ENCODE measurements around the gene IFIT2. TPM values are rescaled to one million over a fixed set of nuclear protein-coding genes. Genes with fewer than 3 reads are reported as not detected.
"Not testable (repeated sequence)": the region's sequence is repeated elsewhere in the genome, so short reads cannot be mapped to it uniquely, and the experiment has no call there.

IFIT2 gene
- total RNA-seq, 2 experiments from 2014 or later: 0.57 to 0.72 TPM

DNA sequence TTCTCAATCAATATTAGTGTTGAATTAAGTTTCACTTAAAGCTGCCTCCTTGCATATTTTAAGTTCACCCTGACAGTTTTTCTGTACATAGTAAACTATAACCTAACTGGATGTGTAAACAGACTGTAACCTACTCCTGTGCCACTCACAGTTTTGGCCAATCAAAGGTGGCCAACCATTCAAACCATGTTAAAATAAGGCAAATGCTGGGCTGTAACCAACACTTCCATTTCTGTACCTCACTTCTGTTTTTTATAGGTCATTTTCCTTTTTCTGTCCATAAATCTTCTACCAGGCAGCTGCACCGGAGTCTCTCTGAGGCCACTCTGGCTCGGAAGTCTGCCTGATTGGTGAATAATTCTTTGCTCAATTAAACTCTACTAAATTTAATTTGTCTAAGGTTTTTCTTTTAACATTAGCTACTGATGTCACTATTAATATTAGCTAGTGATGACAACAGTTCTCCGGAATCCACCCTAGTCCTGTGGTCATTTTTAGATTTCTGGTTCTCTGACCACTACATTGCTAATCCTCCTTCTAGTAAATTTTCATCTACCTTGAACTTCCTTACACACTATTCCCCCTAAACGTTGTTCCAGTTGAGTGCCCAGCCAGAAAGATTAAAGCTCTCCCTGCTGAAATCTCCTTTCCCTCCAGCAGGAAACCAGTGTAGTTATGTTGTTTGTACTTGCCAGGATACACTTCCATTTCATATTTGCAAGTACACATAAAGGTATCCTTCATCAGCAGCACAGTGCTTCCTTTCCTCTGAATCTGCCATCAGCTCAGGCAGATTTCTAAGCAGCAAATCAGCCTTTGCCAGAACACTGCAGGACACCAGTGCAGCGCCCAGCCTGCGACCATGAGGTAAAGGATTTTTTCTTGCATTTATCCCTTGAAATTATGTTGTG, 18.6 kb upstream of the IFIT2 start:
- ChIA-PET POLR2A (no interaction called here), CTCF (ENCODE audit: unreplicated experiment) (no interaction called here)
- Histone ChIP-seq H3K4me1 (ENCODE audit: insufficient read depth, low read length, poor library complexity, severe bottlenecking) (no peaks in the 10 kb centered on the region), H3K4me2 (ENCODE audit: low read length) (no peak overlapping the region), H3K4me3 (ENCODE audit: low read depth, low read length, poor library complexity, severe bottlenecking) (no peak overlapping the region), H3K79me2 (ENCODE audit: insufficient read depth, low read depth, low read length) (no peaks in the 10 kb centered on the region), H3K36me3 (ENCODE audit: insufficient read depth, low read length) (no peaks in the 10 kb centered on the region), H3K27ac (ENCODE audit: low read depth, low read length, poor library complexity, severe bottlenecking) (no peak overlapping the region), H4K20me1 (ENCODE audit: insufficient read depth, low read length) (no peaks in the 10 kb centered on the region), H3K9me2 (ENCODE audit: insufficient read depth, low read length) (no peaks in the 10 kb centered on the region), H3K9me3 (ENCODE audit: low read length) (no peaks in the 10 kb centered on the region), H2AFZ (ENCODE audit: low read length) (no peak overlapping the region)
- DNase-seq (ENCODE audit: low spot score): no peak
- BruUV-seq (replicated peaks): no TSS peak
- TF ChIP-seq, protein P1, sequence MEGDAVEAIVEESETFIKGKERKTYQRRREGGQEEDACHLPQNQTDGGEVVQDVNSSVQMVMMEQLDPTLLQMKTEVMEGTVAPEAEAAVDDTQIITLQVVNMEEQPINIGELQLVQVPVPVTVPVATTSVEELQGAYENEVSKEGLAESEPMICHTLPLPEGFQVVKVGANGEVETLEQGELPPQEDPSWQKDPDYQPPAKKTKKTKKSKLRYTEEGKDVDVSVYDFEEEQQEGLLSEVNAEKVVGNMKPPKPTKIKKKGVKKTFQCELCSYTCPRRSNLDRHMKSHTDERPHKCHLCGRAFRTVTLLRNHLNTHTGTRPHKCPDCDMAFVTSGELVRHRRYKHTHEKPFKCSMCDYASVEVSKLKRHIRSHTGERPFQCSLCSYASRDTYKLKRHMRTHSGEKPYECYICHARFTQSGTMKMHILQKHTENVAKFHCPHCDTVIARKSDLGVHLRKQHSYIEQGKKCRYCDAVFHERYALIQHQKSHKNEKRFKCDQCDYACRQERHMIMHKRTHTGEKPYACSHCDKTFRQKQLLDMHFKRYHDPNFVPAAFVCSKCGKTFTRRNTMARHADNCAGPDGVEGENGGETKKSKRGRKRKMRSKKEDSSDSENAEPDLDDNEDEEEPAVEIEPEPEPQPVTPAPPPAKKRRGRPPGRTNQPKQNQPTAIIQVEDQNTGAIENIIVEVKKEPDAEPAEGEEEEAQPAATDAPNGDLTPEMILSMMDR (conservative IDR thresholded peaks at IDR 0.05; ENCODE audit: low read length): no peak
- TF ChIP-seq EZH2phosphoT487 (IDR thresholded peaks at IDR 0.05; ENCODE audit: borderline replicate concordance, low read depth, low read length): no peak
- intact Hi-C loops (cut with micrococcal nuclease; ENCODE audit: unreplicated experiment): no loop called here

DNA sequence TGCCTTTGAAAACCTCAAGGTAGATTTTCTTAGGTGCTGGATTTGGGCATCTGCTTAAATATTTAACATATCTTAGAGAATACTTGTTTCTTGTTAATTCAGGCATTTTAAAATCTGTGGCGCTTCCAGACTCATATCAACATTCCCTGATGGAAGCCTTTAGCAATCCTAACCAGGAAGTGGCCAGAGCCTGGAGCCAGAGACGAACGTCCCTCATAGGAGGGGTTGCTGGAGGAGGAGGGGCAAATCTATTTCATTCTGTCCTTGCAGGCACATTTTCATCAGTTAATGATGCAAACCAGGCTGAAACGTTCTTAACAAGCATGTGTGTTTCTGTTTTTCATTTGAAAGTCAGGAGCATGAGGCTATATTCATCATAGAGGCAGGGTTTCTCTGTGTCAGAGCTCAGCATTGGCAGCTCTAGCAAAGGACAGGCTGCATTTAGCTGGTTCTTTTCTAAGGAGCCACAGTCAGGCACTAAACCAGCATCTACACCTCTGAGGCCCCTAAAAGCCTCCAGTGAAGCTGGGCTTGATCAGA, 17.8 kb upstream of the IFIT2 start:
- H4K20me1 ChIP-seq (ENCODE audit: insufficient read depth, low read length): no peaks in the 10 kb centered on the region
- CTCF ChIA-PET (ENCODE audit: unreplicated experiment): no interaction called here

GRCh38 chr10:89284711-89285110, 17.1 kb upstream of the IFIT2 start:
- not testable (repeated sequence) for H3K4me2 ChIP-seq (ENCODE audit: low read length)

More for the DNA sequence above, 17.8 kb upstream of the IFIT2 start:
- TF ChIP-seq EZH2phosphoT487 (IDR thresholded peaks at IDR 0.05; ENCODE audit: borderline replicate concordance, low read depth, low read length): no peak
- TF ChIP-seq, protein P1 (conservative IDR thresholded peaks at IDR 0.05; ENCODE audit: low read length): no peak
- Histone ChIP-seq H3K4me1 (ENCODE audit: insufficient read depth, low read length, poor library complexity, severe bottlenecking) (no peaks in the 10 kb centered on the region), H3K4me3 (ENCODE audit: low read depth, low read length, poor library complexity, severe bottlenecking) (no peak overlapping the region), H3K9me3 (ENCODE audit: low read length) (no peaks in the 10 kb centered on the region), H3K9me2 (ENCODE audit: insufficient read depth, low read length) (no peaks in the 10 kb centered on the region), H3K79me2 (ENCODE audit: insufficient read depth, low read depth, low read length) (no peaks in the 10 kb centered on the region), H3K27ac (ENCODE audit: low read depth, low read length, poor library complexity, severe bottlenecking) (no peak overlapping the region), H3K36me3 (ENCODE audit: insufficient read depth, low read length) (no peaks in the 10 kb centered on the region), H3K4me2 (ENCODE audit: low read length) (no peak overlapping the region), H2AFZ (ENCODE audit: low read length) (no peak overlapping the region)
- intact Hi-C loops (cut with micrococcal nuclease; ENCODE audit: unreplicated experiment): no loop called here
- POLR2A ChIA-PET: no interaction called here
- no peak for DNase-seq (ENCODE audit: low spot score)
- BruUV-seq (replicated peaks): no TSS peak

DNA sequence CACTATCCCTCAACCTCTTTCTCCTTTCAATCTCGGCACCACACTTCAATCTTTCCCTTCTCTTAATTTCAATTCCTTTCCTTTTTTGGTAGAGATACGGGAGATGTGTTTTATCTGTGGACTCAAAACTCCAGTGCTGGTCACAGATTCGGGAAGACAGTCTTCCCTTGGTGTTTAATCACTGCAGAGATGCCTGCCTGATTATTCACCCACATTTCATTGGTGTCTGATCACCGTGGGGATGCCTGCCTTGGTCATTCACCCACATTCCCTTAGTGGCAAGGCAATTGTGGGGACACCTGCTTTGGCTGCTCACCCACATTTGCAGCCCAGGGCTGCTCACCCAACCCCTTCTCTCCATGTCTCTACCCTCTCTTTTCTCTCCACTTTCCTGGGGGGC, 16.5 kb upstream of the IFIT2 start:
- DNase-seq (ENCODE audit: low spot score); CTCF ChIA-PET (ENCODE audit: unreplicated experiment); BruUV-seq (replicated peaks); H3K27ac ChIP-seq (ENCODE audit: low read depth, low read length, poor library complexity, severe bottlenecking); H3K79me2 ChIP-seq (ENCODE audit: insufficient read depth, low read depth, low read length); H3K4me2 ChIP-seq (ENCODE audit: low read length); H4K20me1 ChIP-seq (ENCODE audit: insufficient read depth, low read length); H3K36me3 ChIP-seq (ENCODE audit: insufficient read depth, low read length); H3K4me1 ChIP-seq (ENCODE audit: insufficient read depth, low read length, poor library complexity, severe bottlenecking); H2AFZ ChIP-seq (ENCODE audit: low read length); intact Hi-C loops (cut with micrococcal nuclease; ENCODE audit: unreplicated experiment); H3K9me2 ChIP-seq (ENCODE audit: insufficient read depth, low read length); H3K9me3 ChIP-seq (ENCODE audit: low read length); POLR2A ChIA-PET; H3K4me3 ChIP-seq (ENCODE audit: low read depth, low read length, poor library complexity, severe bottlenecking): not testable (repeated sequence)

More at GRCh38 chr10:89284711-89285110, 17.1 kb upstream of the IFIT2 start:
- H3K9me2 ChIP-seq (ENCODE audit: insufficient read depth, low read length); H4K20me1 ChIP-seq (ENCODE audit: insufficient read depth, low read length); H2AFZ ChIP-seq (ENCODE audit: low read length); intact Hi-C loops (cut with micrococcal nuclease; ENCODE audit: unreplicated experiment); H3K79me2 ChIP-seq (ENCODE audit: insufficient read depth, low read depth, low read length); CTCF ChIA-PET (ENCODE audit: unreplicated experiment); H3K4me3 ChIP-seq (ENCODE audit: low read depth, low read length, poor library complexity, severe bottlenecking); H3K36me3 ChIP-seq (ENCODE audit: insufficient read depth, low read length); H3K4me1 ChIP-seq (ENCODE audit: insufficient read depth, low read length, poor library complexity, severe bottlenecking); H3K27ac ChIP-seq (ENCODE audit: low read depth, low read length, poor library complexity, severe bottlenecking); BruUV-seq (replicated peaks); H3K9me3 ChIP-seq (ENCODE audit: low read length); POLR2A ChIA-PET; DNase-seq (ENCODE audit: low spot score): not testable (repeated sequence)

All from OCI-LY7 (cell line).